Tibial nerve (tissue), 4 donors: ENCODE results near the gene CTSF. TPM values are rescaled to one million over a fixed set of nuclear protein-coding genes. Genes with fewer than 3 reads are reported as not detected.
"Not testable (repeated sequence)": the region's sequence is repeated elsewhere in the genome, so short reads cannot be mapped to it uniquely, and the experiment has no call there.

Source experiments
- DNase-seq, 2 donors: peaks; one replicate each; pipeline ENCODE4 v3.0.0-alpha.2; 2019; ENCODE audit warnings: low spot score in 2 of 2
- H3K27ac ChIP-seq, 4 donors: fragments of 200-600 bp; sonication (generic) in 3 of 4; one replicate each; pipeline ENCODE4 v1.5.1; 2017 to 2019; ENCODE audit warnings: mild to moderate bottlenecking in 1 of 4
- H3K27me3 ChIP-seq, 2 donors: fragments of 200-600 bp; sonication (generic) in 1 of 2; one replicate each; pipeline versions ENCODE4 v1.5.1 to v1.6.0; 2017 to 2019
- H3K36me3 ChIP-seq, 3 donors: fragments of 200-600 bp; sonication (generic); one replicate each; pipeline ENCODE4 v1.5.1; 2018 to 2019
- H3K4me1 ChIP-seq, 4 donors: fragments of 200-600 bp; sonication (generic) in 3 of 4; one replicate each; pipeline ENCODE4 v1.5.1; 2017 to 2019
- H3K4me3 ChIP-seq, 4 donors: fragments of 200-600 bp; sonication (generic) in 3 of 4; one replicate each; pipeline ENCODE4 v1.5.1; 2017 to 2019; ENCODE audit warnings: mild to moderate bottlenecking in 1 of 4, moderate library complexity in 1 of 4
- H3K9me3 ChIP-seq, 4 donors: fragments of 200-600 bp; sonication (generic) in 3 of 4; one replicate each; pipeline ENCODE4 v1.5.1; 2017 to 2019
- CTCF ChIP-seq, 5 experiments: fragments of 200-600 bp in 3 of 5; fragments of 450-650 bp in 2 of 5; sonication (generic) in 3 of 5; IDR thresholded peaks; one replicate each; pipeline ENCODE4 v1.5.1; 2016 to 2019; ENCODE audit warnings: antibody characterized with exemption in 5 of 5, mild to moderate bottlenecking in 3 of 5, moderate library complexity in 2 of 5
- EP300 ChIP-seq, 2 donors: sonication (generic); formaldehyde crosslinking; IDR thresholded peaks; one replicate each; pipeline ENCODE4 v1.6.1; 2017; ENCODE audit warnings: antibody characterized with exemption in 2 of 2, mild to moderate bottlenecking in 1 of 2
- POLR2A ChIP-seq, 2 donors: fragments of 450-650 bp; IDR thresholded peaks; one replicate each; pipeline ENCODE4 v1.6.1; 2017; ENCODE audit warnings: antibody characterized with exemption in 2 of 2, mild to moderate bottlenecking in 2 of 2, moderate library complexity in 2 of 2
- WGBS, 2 donors: methylation state at CpG; one replicate each; pipeline ENCODE4 v1.1.5; 2018; 5-methylcytosine and 5-hydroxymethylcytosine counted together
- total RNA-seq, 4 donors: library from RNA; depleted of rRNA; stranded (reverse); fragments of >200 nt; gene quantifications; one replicate each; pipeline ENCODE4 v1.1.0, GENCODE V29; 2016

Gene CTSF
- total RNA-seq, 4 donors from 2014 or later = 102 to 322 (median 190) TPM

- Histone ChIP-seq H3K36me3 (peaks cover 0 to 22% (median 0%) of the 10 kb centered on the region in 3 donors), H3K4me1 (peaks cover 4 to 56% (median 24%) of the 10 kb centered on the region in 4 donors), H3K27me3 (no peaks in the 10 kb centered on the region), H3K4me3 (peak within 1 kb of the TSS; percentile 65 to 98 (median 72)), H3K9me3 (no peaks in the 10 kb centered on the region), H3K27ac (peak within 1 kb of the TSS; percentile 27 to 81 (median 72))
- 2 to 6% methylated on average over 32 of the region's 37 CpGs for WGBS, 2 donors
- DNase-seq = peak; percentile 29 to 41
- TF ChIP-seq CTCF (IDR thresholded peaks at IDR 0.05) = no peak
- TF ChIP-seq POLR2A (IDR thresholded peaks at IDR 0.05) = no peak
- TF ChIP-seq EP300 (IDR thresholded peaks at IDR 0.05) = no peak
Observed at GRCh38 chr11:66546368-66546965, 21.9 kb downstream of the CTSF start, which contains the start of gene ACTN3. TSS of gene ACTN3 (plus strand) at chr11:66546903. CDS start at chr11:66546938, 35 bp downstream.

- no peaks in the 10 kb centered on the region for H3K9me3 ChIP-seq
- H3K27ac ChIP-seq = peak within 1 kb of the TSS; percentile 27 to 81 (median 72)
- TF ChIP-seq CTCF (IDR thresholded peaks at IDR 0.05) (peak in 1 of 5 experiments; percentile 20), EP300 (IDR thresholded peaks at IDR 0.05) (peak; percentile 72 to 78), POLR2A (IDR thresholded peaks at IDR 0.05) (peak in 1 of 2 donors; percentile 35)
- H3K27me3 ChIP-seq = no peaks in the 10 kb centered on the region
- peak; percentile 94 to 95 for DNase-seq
- H3K4me3 ChIP-seq = peak within 1 kb of the TSS; percentile 65 to 98 (median 72)
- peaks cover 4 to 56% (median 24%) of the 10 kb centered on the region in 4 donors for H3K4me1 ChIP-seq
- 0% methylated on average over 33 to 61 of the region's 71 CpGs for WGBS, 2 donors
- peaks cover 0 to 28% (median 0%) of the 10 kb centered on the region in 3 donors for H3K36me3 ChIP-seq
Observed at GRCh38 chr11:66545701-66546367, 22.6 kb downstream of the CTSF start, which contains the start of gene ZDHHC24. TSS of gene ZDHHC24 (minus strand) at chr11:66546048. CDS start at chr11:66546003, 45 bp downstream.

- Histone ChIP-seq H3K4me1 (peaks cover 4 to 56% (median 24%) of the 10 kb centered on the region in 4 donors), H3K4me3 (peak overlapping the region in 3 of 4 donors; percentile 65 to 98 (median 70)), H3K36me3 (peaks cover 0 to 34% (median 0%) of the 10 kb centered on the region in 3 donors)
- not testable (repeated sequence) for H3K27ac ChIP-seq, H3K9me3 ChIP-seq, H3K27me3 ChIP-seq, DNase-seq
- 67 to 71% methylated on average over 14 of the region's 14 CpGs for WGBS, 2 donors
Observed at GRCh38 chr11:66544952-66545351, 23.5 kb downstream of the CTSF start.

- WGBS, 2 donors = 33 to 37% methylated on average over 11 to 23 of the region's 26 CpGs
- Histone ChIP-seq H3K4me1 (peaks cover 4 to 56% (median 24%) of the 10 kb centered on the region in 4 donors), H3K36me3 (peaks cover 0 to 49% (median 0%) of the 10 kb centered on the region in 3 donors), H3K9me3 (no peaks in the 10 kb centered on the region), H3K27me3 (no peaks in the 10 kb centered on the region), H3K27ac (peak overlapping the region in 2 of 4 donors; percentile 35 to 52), H3K4me3 (no peak overlapping the region)
- TF ChIP-seq EP300 (IDR thresholded peaks at IDR 0.05) (no peak), CTCF (IDR thresholded peaks at IDR 0.05) (peak in 3 of 5 experiments; percentile 14 to 38 (median 26))
- DNase-seq = no peak
Observed at GRCh38 chr11:66543263-66544107, 24.9 kb downstream of the CTSF start.

- no peak for DNase-seq
- Histone ChIP-seq H3K4me1 (peaks cover 4 to 47% (median 24%) of the 10 kb centered on the region in 4 donors), H3K9me3 (no peaks in the 10 kb centered on the region), H3K4me3 (no peak overlapping the region), H3K27me3 (no peaks in the 10 kb centered on the region), H3K36me3 (peaks cover 0 to 58% (median 0%) of the 10 kb centered on the region in 3 donors), H3K27ac (no peak overlapping the region)
- WGBS, 2 donors = 85 to 86% methylated on average over 10 of the region's 10 CpGs
- TF ChIP-seq CTCF (IDR thresholded peaks at IDR 0.05) = no peak
- no peak for TF ChIP-seq POLR2A (IDR thresholded peaks at IDR 0.05)
- TF ChIP-seq EP300 (IDR thresholded peaks at IDR 0.05) = no peak
Observed at GRCh38 chr11:66542362-66542761, 26.0 kb downstream of the CTSF start.
